SK-N-SH treated with all-trans-retinoic acid at 6 μM for 48 hours (cell line): Measurements from ENCODE around the gene RIBC1.

ENCODE experiments used
- ARNTL ChIP-seq: fragments of 450-650 bp; formaldehyde crosslinking; IDR thresholded peaks from 2 replicates; pipeline ENCODE4 v1.5.0; 2020; ENCODE audit warnings: low read depth, mild to moderate bottlenecking, moderate library complexity, borderline replicate concordance
- BACH2 ChIP-seq: fragments of 250-450 bp; sonication (Bioruptor Pico); IDR thresholded peaks from 2 replicates; pipeline ENCODE4 v1.9.0; 2021; ENCODE audit warnings: mild to moderate bottlenecking, borderline replicate concordance
- CSDC2 ChIP-seq: fragments of 250-450 bp; sonication (Bioruptor Pico); IDR thresholded peaks from 2 replicates; pipeline ENCODE4 v1.5.0; 2020; ENCODE audit warnings: mild to moderate bottlenecking, moderate library complexity
- CSRNP3 ChIP-seq: fragments of 250-450 bp; sonication (Bioruptor Pico); IDR thresholded peaks from 2 replicates; pipeline ENCODE4 v1.5.1; 2021; ENCODE audit warnings: mild to moderate bottlenecking, moderate library complexity
- ISL1 ChIP-seq: fragments of 250-450 bp; sonication (Bioruptor Pico); IDR thresholded peaks from 2 replicates; pipeline ENCODE4 v2.1.2; 2022; ENCODE audit warnings: mild to moderate bottlenecking, moderate library complexity
- PPARA ChIP-seq: fragments of 250-450 bp; sonication (Bioruptor Pico); IDR thresholded peaks from 2 replicates; pipeline ENCODE4 v1.5.0; 2020; ENCODE audit warnings: mild to moderate bottlenecking, borderline replicate concordance
- RARB ChIP-seq: fragments of 250-450 bp; sonication (Bioruptor Pico); IDR thresholded peaks from 2 replicates; pipeline ENCODE4 v1.8.0; 2021; ENCODE audit warnings: mild to moderate bottlenecking, moderate library complexity
- SNAI2 ChIP-seq: fragments of 250-450 bp; sonication (Bioruptor Pico); IDR thresholded peaks from 2 replicates; pipeline ENCODE4 v1.5.0; 2020; ENCODE audit warnings: mild to moderate bottlenecking, moderate library complexity
- ZC3H10 ChIP-seq: fragments of 250-450 bp; sonication (Bioruptor Pico); IDR thresholded peaks from 2 replicates; pipeline ENCODE4 v1.5.1; 2021; ENCODE audit warnings: mild to moderate bottlenecking, moderate library complexity
- ZNF70 ChIP-seq: fragments of 450-650 bp; formaldehyde crosslinking; IDR thresholded peaks from 2 replicates; pipeline ENCODE4 v1.5.0; 2020; ENCODE audit warnings: mild to moderate bottlenecking, moderate library complexity
- TF ChIP-seq, protein P1 (sequence below): fragments of 250-450 bp; sonication (Bioruptor Pico); IDR thresholded peaks from 2 replicates; pipeline ENCODE4 v1.8.0; 2020; ENCODE audit warnings: mild to moderate bottlenecking, moderate library complexity, borderline replicate concordance
- TF ChIP-seq, protein P2 (sequence below): fragments of 250-450 bp; sonication (Bioruptor Pico); IDR thresholded peaks from 2 replicates; pipeline ENCODE4 v1.5.1; 2020; ENCODE audit warnings: low read depth, mild to moderate bottlenecking, moderate library complexity

GRCh38 chrX:53374923-53375322, 47.8 kb upstream of the RIBC1 start:
- TF ChIP-seq, protein P1, sequence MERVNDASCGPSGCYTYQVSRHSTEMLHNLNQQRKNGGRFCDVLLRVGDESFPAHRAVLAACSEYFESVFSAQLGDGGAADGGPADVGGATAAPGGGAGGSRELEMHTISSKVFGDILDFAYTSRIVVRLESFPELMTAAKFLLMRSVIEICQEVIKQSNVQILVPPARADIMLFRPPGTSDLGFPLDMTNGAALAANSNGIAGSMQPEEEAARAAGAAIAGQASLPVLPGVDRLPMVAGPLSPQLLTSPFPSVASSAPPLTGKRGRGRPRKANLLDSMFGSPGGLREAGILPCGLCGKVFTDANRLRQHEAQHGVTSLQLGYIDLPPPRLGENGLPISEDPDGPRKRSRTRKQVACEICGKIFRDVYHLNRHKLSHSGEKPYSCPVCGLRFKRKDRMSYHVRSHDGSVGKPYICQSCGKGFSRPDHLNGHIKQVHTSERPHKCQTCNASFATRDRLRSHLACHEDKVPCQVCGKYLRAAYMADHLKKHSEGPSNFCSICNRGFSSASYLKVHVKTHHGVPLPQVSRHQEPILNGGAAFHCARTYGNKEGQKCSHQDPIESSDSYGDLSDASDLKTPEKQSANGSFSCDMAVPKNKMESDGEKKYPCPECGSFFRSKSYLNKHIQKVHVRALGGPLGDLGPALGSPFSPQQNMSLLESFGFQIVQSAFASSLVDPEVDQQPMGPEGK (CRISPR knock-in tag) = no peak
- TF ChIP-seq RARB (CRISPR knock-in tag) (no peak), ZNF70 (CRISPR knock-in tag) (no peak), CSDC2 (CRISPR knock-in tag) (no peak), CSRNP3 (CRISPR knock-in tag) (no peak), ARNTL (no peak), ISL1 (no peak), BACH2 (CRISPR knock-in tag) (no peak), ZC3H10 (no peak), PPARA (no peak), SNAI2 (CRISPR knock-in tag) (no peak)
- TF ChIP-seq, protein P2, sequence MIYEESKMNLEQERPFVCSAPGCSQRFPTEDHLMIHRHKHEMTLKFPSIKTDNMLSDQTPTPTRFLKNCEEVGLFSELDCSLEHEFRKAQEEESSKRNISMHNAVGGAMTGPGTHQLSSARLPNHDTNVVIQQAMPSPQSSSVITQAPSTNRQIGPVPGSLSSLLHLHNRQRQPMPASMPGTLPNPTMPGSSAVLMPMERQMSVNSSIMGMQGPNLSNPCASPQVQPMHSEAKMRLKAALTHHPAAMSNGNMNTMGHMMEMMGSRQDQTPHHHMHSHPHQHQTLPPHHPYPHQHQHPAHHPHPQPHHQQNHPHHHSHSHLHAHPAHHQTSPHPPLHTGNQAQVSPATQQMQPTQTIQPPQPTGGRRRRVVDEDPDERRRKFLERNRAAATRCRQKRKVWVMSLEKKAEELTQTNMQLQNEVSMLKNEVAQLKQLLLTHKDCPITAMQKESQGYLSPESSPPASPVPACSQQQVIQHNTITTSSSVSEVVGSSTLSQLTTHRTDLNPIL (CRISPR knock-in tag) = no peak
